ENCODE data around the gene TBC1D9B. TPM values are rescaled to one million over a fixed set of nuclear protein-coding genes. Genes with fewer than 3 reads are reported as not detected.

Gene TBC1D9B
- total and polyA plus RNA-seq, 9 of the 15 experiments (the other 6 are each of a cell fraction or from before 2014, with no cell fraction given): 2.9 to 59.1 (median 33.5) TPM

DNA sequence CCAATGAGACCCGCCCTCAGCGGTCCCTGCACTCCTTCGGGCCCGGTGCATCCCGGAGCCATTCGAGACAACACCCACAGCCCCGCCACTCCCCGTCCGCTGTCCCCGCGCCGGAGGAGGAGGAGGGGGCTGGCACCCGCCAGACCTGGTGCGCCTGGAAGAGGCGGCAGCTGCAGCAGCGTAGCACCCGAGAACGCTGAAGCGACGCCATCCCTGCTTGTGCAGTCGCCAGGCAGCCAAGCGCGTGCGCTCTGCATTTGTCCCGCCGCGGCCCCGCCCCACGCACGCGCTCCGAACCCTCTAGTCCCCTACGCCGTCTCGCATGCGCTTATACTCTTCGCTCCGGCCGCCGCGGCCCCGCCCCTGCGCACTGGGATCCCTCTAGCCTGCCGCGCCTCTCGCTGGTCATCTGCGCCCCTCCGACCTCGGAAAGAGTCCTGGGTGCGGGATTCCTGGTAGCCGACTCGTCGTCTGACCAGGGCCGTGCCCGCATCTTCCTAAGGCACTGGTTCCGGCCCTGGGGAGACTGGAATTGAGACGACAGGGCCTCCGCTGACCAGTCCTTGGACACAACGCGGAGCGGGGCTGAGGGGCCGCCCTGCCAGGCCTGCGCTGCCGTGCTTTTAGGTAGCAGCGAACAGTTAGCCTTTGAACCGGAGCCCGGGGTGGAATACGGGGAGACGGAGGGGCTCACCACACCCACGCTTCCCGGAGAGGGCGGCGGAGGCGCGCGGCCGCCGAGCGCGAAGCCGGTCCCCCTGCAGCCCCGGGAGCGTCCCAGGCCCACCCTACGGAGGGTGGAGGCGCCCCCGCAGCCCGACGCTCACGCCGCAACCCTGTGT is 48.9 kb downstream of the TBC1D9B start, which contains the start of gene MRNIP (continued):
- TF ChIP-seq ZBTB17 (CRISPR knock-in tag; IDR thresholded peaks at IDR 0.05) (peak; percentile 54; the same call in 1 of the 2 replicates), TRIM28 (IDR thresholded peaks at IDR 0.05) (no peak), SUPT5H (IDR thresholded peaks at IDR 0.05) (peak; percentile 77), EP400 (IDR thresholded peaks at IDR 0.05) (peak; percentile 79; the same call in 1 of the 2 replicates), POLR2A (conservative IDR thresholded peaks at IDR 0.05) (peak; percentile 86), FIP1L1 (IDR thresholded peaks at IDR 0.05; ENCODE audit: low read depth, low read length, poor library complexity, severe bottlenecking) (no peak), ZNF143 (CRISPR knock-in tag; IDR thresholded peaks at IDR 0.05) (0 out of 2 replicates have a peak, but pooled peaks have one; percentile 39), SMC3 (conservative IDR thresholded peaks at IDR 0.05; ENCODE audit: insufficient read depth, low read depth, low read length) (0 out of 2 replicates have a peak, but pooled peaks have one; percentile 19), CAMTA2 (CRISPR knock-in tag; conservative IDR thresholded peaks at IDR 0.05) (0 out of 2 replicates have a peak, but pooled peaks have one; percentile 72), PTTG1 (tag; IDR thresholded peaks at IDR 0.05; ENCODE audit: low read depth) (no peak), EGR1 (conservative IDR thresholded peaks at IDR 0.05) (peak; percentile 88), ZKSCAN1 (IDR thresholded peaks at IDR 0.05; ENCODE audit: low read depth, low read length) (0 out of 2 replicates have a peak, but pooled peaks have one; percentile 10), ZNF175 (CRISPR knock-in tag; IDR thresholded peaks at IDR 0.05; ENCODE audit: low read depth) (no peak), SIN3A (IDR thresholded peaks at IDR 0.05; ENCODE audit: borderline replicate concordance in 2 of 2, control insufficient read depth in 1 of 2, low read depth in 2 of 2, low read length in 2 of 2) (peak in 1 of 2 experiments; percentile 95; a peak in 3 of 4 replicates), RFX1 (IDR thresholded peaks at IDR 0.05) (peak; percentile 75), ZNF134 (CRISPR knock-in tag; conservative IDR thresholded peaks at IDR 0.05) (no peak), L3MBTL2 (IDR thresholded peaks at IDR 0.05) (peak; percentile 63; the same call in 1 of the 2 replicates), JUN (IDR thresholded peaks at IDR 0.05; ENCODE audit: borderline replicate concordance, low read depth, low read length) (peak; percentile 28; the same call in 1 of the 2 replicates), JUN (CRISPR knock-in tag; IDR thresholded peaks at IDR 0.05; ENCODE audit: borderline replicate concordance) (no peak), SRF (CRISPR knock-in tag; IDR thresholded peaks at IDR 0.05) (peak in 1 of 2 experiments; percentile 63; a peak in 1 of 4 replicates), PHF21A (IDR thresholded peaks at IDR 0.05; ENCODE audit: borderline replicate concordance, low read depth) (no peak), FOXK1 (CRISPR knock-in tag; IDR thresholded peaks at IDR 0.05; ENCODE audit: borderline replicate concordance) (peak; percentile 36; the same call in 1 of the 2 replicates)
- TF ChIP-seq, protein P1, sequence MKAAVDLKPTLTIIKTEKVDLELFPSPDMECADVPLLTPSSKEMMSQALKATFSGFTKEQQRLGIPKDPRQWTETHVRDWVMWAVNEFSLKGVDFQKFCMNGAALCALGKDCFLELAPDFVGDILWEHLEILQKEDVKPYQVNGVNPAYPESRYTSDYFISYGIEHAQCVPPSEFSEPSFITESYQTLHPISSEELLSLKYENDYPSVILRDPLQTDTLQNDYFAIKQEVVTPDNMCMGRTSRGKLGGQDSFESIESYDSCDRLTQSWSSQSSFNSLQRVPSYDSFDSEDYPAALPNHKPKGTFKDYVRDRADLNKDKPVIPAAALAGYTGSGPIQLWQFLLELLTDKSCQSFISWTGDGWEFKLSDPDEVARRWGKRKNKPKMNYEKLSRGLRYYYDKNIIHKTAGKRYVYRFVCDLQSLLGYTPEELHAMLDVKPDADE (conservative IDR thresholded peaks at IDR 0.05; ENCODE audit: control insufficient read depth, low read depth, low read length): no peak; the same call in 1 of the 2 replicates
- TF ChIP-seq, protein P2, sequence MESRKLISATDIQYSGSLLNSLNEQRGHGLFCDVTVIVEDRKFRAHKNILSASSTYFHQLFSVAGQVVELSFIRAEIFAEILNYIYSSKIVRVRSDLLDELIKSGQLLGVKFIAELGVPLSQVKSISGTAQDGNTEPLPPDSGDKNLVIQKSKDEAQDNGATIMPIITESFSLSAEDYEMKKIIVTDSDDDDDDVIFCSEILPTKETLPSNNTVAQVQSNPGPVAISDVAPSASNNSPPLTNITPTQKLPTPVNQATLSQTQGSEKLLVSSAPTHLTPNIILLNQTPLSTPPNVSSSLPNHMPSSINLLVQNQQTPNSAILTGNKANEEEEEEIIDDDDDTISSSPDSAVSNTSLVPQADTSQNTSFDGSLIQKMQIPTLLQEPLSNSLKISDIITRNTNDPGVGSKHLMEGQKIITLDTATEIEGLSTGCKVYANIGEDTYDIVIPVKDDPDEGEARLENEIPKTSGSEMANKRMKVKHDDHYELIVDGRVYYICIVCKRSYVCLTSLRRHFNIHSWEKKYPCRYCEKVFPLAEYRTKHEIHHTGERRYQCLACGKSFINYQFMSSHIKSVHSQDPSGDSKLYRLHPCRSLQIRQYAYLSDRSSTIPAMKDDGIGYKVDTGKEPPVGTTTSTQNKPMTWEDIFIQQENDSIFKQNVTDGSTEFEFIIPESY (CRISPR knock-in tag; IDR thresholded peaks at IDR 0.05): peak; percentile 75
- TF ChIP-seq, protein P3, sequence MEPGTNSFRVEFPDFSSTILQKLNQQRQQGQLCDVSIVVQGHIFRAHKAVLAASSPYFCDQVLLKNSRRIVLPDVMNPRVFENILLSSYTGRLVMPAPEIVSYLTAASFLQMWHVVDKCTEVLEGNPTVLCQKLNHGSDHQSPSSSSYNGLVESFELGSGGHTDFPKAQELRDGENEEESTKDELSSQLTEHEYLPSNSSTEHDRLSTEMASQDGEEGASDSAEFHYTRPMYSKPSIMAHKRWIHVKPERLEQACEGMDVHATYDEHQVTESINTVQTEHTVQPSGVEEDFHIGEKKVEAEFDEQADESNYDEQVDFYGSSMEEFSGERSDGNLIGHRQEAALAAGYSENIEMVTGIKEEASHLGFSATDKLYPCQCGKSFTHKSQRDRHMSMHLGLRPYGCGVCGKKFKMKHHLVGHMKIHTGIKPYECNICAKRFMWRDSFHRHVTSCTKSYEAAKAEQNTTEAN (CRISPR knock-in tag; IDR thresholded peaks at IDR 0.05): peak; percentile 35; the same call in 1 of the 2 replicates

Measured in K562 (cell line).